NCI-H187 treated with DMSO at 0.1 percent for 48 hours (cell line): Measurements from ENCODE around the gene WDR70.
"Not testable (repeated sequence)": the region's sequence is repeated elsewhere in the genome, so short reads cannot be mapped to it uniquely, and the experiment has no call there.

Experiments
- DNase-seq: peaks from one replicate; lab custom pipeline; 2025; lab: John Stamatoyannopoulos, UW

WDR70 gene

DNA sequence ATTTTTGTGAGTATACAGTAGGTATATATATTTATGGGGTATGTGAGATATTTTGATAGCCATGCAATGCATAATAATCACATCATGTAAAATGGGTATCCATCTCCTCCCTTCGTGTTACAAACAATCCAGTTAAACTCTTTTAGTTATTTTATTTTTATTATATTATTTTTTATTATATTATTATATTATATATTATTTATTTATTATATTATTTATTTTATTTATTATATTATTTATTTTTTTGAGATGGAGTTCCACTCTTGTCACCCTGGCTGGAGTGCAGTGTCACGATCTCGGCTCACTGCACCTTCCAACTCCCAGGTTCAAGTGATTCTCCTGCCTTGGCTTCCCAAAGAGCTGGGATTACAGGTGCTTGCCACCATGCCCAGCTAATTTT is 138.6 kb downstream of the WDR70 start:
- no peak for DNase-seq

DNA sequence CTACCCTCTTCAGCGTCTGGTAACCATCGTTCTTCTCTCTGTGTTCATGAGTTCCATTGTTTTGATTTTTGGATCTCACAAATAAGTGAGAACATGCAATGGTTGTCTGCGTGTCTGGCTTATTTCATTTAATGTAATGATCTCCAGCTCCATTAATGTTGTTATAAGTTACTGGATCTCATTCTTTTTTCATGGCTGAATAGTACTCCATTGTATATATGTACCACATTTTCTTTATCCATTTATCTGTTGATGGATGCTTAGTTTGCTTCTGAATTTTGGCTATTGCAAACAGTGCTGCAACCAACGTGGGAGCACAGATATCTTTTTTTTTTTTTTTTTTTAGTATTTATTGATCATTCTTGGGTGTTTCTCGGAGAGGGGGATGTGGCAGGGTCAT is 139.2 kb downstream of the WDR70 start:
- DNase-seq: not testable (repeated sequence)

DNA sequence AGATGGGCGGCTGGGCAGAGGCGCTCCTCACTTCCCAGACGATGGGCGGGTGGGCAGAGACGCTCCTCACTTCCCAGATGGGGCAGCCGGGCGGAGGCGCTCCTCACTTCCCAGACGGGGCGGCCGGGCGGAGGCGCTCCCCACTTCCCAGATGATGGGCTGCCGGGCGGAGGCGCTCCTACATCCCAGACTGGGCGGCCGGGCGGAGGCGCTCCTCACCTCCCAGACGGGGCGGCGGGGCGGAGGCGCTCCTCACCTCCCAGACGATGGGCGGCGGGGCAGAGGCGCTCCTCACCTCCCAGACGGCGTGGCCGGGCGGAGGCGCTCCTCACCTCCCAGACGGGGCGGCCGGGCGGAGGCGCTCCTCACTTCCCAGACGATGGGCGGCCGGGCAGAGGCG is 140.2 kb downstream of the WDR70 start:
- DNase-seq: no peak

DNA sequence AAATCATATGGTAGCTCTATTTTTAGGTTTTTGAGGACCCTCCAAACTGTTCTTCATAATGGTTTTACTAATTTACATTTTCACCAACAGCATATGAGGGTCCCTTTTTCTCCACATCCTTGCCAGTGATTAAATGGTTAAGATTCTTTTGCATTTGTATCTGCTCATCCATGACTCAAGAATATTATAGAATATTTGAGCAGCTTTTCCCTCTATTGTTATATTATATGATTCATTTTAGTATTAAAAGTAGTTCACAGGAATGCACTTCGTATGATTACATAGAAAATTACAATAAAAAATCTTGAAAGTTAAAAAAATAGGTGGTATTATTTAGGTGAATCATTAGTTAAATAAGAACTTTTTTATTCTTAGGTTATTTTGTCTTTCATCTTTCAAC is 140.7 kb downstream of the WDR70 start:
- no peak for DNase-seq

DNA sequence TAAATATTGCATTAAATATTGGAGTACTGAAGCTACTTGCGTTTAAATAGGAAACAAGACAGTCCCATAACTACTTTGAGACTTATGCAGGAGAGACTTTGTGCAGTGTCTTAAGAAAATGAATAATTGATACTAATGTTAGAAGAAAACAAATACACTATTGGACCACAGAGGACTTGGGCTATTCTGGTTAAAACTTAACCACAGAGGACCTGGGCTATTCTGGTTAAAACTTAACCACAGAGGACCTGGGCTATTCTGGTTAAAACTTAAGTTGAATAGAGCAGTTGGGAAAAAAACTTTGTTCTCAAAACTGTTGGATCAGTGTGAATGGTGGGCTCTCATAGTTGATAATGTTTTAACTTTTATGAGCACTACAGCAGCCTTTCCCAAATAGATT is 141.7 kb downstream of the WDR70 start:
- DNase-seq: no peak

DNA sequence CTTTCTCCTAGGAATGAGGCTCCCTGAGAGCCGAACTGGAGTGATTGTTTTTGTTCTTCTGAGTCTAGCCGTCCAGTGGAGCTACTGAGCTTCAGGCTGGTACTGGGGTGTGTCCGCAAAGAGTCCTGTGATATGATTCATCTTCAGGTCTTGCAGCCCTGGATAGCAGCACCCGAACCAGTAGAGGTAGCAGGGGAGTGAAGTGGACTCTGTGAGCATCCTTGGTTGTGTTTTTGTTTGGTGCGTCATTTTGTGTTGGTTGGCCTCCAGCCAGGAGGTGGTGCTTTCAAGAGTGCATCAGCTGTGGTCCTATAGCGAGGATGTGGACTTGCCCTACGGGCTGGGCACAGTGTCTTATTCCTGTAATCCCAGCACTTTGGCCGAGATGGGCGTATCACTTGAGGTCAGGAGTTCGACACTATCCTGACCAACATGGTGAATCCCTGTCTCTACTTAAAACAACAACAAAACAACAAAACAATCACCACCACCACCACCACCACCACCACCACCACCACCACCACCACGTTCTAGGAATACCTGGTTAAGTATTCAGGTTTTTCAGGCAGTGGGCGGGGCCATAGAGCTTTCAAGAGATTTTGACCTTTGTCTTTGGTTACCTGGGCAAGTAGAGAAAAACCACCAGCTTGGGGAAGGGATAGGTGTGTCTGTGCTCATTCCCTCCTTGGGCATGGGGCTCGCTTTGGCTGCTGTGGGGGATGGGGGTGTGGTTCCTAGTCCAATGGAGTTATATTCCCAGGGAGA is 154.0 kb downstream of the WDR70 start:
- DNase-seq: no peak

DNA sequence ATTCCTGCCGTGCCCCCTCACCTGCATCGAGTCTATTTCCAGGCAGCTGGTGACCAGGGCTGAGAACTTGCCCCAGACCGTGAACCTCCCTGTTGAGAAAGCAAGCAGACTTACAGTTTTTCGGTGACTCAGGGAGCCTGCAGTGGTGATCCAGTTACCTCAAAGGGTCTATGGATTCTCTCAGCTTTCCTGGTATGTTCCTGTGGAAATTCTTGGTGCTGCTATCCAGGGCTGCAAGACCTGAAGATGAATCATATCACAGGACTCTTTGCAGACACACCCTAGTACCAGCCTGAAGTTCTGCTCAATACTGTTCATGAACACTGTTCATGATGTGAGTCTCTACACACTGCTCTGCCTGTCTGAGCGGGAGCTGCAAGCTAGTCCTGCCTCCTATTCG is 154.7 kb downstream of the WDR70 start:
- no peak for DNase-seq

DNA sequence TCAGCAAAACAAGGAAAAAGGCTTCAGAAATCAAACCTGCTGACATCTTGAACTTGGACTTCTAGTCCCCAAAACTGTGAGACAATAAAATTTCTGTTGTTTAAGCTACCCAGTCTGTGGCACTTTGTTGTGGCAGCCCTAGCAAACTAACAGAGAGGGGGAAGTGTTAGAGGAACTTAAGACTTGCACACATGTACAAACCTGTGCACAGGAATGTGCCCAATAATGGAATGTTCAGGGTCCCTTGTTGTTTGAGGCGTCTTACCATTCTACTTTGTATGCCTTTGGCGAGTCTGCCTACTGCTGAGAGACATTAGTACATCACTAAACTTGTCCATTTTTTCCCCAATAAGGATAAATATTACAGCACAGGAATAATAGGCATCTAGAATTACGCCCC is 160.3 kb downstream of the WDR70 start:
- no peak for DNase-seq

DNA sequence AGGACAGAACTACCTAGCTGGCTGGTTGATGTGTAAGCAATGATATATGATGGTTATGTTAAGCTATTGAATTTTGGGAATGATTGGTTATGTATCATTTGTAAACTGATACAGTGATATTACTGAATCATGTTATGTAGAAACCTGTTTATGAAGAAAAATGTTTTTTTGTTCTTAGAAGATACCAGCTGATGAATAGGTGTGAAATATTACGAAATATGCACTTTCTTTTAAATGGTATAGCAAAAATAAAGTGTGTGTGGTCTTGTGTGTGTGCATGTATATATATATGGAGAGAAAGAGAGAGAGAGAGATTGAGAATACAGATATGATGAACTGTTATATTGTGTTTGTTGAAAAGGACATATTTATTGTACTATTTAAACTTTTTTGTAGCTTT is 164.1 kb downstream of the WDR70 start:
- DNase-seq: no peak

DNA sequence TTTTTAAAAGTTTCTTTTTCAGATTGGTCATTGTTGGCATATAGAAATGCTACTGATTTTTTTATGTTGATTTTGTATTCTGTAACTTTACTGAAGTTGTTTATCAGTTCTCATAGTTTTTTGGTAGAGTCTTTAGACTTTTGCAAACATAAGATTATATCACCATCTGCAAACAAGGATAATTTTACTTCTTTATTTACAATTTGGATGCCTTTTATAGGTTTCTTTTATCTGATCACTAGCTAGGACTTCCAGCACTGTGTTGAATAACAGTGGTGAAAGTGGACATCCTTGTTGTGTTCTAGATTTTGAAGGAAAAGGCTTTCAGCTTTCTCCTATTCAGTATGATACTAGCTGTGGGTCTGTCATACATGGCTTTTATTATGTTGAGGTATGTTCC is 170.3 kb downstream of the WDR70 start:
- no peak for DNase-seq

DNA sequence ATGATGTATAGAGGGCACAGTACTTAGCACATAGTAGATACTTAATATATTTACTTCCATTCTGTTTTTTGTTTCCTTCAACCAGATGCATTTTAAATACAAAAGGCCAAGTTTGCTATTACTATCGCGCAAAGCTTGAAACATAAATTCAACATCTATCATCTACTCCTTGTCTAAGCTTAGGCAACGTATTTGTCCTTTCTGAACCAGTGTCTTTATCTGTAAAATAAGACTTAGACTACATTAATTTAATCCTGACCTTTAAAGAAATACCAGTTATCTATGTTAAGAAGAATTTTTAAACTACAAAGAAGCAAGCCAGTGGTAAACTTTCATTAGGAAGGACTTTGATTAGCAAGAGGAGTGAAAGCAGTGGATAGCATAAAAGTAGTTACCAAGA is 173.0 kb downstream of the WDR70 start:
- DNase-seq: no peak

DNA sequence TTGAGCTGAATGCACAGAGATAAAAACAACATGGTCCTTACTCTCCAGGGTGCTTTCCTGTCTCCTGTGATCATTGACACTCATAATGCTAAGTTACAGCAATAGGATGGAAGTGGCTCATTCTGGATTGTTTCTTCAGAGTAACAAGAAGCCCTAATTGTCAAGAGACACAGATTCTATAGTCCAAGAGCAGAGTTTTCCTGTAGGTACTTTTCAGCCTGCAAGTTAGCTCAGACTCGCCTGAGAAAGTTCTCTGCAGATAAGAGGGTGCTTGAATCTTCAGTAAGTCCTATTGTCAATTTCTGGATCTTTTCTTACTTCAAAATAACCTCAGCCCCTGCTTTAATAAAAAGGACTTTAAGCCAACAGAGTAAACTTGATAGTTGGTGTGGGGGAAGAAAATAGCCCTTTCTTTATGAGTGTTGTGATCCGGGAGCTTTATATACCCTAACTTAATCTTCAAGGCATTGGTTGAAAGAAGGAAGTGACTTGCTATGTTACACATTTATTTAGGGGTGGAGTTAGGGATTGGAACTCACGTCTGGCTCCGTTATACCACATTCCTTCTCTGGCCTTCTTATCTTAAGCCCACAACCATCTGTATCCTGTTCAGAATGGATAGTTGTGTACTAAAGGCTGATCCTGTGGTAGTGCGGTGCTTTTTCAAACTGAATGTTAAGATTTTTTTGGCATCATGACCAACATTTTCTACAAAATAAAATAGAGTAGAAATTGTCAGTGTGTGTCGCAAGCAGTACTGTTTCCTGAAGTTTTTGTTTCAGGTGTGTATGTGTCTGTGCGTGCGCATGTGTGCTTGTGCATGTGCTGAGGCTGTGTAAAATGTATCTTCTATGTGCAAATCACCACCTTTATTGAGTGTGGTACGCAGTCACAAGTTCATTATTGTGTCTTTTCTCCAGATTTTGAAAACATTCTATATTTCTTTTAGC is 173.9 kb downstream of the WDR70 start:
- DNase-seq: no peak

DNA sequence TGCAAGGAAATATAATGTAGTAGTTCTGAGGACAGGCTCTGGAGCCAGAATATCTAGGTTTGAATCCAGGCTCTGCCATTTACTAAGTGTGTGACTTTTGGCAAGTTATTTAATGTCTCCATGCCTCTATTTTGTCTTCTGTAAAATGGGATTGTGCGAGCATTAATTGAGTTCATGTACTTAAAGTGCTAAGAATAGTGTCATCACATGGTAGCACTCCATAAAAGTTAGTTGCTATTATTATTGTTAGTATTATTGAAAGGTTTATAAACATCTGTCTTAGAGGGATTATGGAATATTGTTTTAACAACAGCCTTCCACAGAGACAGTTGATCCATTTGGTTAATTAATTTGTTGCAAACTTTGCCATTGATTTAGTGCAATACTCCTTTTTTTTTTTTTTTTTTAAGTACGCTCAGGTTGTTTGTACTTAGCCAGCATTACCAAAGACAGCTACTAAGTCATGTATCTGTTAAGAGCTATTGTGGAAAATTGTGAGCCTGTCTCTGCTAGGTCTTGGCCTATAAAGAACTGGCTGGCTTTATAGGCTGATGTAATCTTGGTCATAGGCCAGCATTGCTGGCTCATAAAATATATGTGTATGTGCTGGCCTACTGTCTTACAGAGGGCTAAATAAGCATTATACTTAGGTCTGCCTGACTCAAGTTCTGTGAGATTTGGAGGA is 174.7 kb downstream of the WDR70 start:
- no peak for DNase-seq

DNA sequence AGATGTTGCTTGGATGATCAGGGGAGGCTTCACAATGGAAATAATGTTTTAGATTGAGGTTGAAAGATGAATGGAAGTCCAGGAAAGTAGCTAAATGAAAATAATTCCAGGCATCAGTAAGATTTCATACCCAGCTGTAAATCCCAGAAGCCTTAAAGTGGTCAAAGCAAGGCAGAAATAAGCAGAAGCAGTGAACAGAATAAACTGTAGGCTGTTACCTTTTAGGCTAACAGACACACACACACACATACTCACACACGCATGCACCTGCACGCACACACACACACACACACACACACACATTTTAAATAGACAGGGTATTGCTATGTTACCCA is 175.3 kb downstream of the WDR70 start:
- no peak for DNase-seq

DNA sequence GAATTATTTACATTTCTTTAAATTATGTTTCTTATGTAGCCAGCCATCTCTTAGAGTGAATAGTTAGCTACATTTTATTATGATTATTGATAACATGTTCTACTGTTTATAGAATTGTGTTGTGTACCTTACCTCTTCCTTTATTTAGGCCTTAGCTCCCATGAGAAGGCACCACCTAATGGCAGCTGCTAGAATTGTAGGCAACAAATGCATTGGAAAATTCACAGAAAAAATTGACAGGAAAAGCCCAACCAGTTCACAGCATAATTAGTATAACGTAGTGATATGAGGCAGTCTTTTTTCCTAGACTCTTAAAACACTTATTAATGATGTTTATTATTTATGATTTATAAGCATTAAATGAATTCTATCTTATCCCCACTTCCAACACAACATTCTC is 175.8 kb downstream of the WDR70 start:
- no peak for DNase-seq

DNA sequence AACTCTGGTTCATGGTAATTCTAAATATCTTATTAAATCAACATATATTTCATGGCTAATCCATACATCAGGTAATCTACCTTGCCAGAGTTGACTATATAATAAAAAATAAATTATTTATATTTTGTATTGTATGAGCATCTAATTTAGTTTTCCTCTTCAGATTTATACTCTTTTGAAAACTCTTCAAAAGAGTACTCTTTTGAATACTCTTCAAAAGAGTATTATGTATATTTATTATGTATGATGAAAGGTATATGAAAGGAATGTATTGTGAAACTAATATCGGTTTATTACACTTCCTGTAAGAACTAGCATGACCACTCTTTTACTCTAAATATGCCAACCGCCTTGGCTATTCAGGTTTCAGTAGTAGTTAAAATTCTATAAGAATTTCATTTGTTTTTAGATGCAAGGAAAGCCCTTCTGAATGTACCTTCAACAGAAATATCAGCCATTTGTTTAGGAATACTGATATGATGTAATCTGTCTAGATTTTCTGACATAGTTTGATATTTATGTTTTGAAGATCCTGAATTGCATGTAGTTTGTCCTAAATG is 178.7 kb downstream of the WDR70 start:
- DNase-seq: no peak

DNA sequence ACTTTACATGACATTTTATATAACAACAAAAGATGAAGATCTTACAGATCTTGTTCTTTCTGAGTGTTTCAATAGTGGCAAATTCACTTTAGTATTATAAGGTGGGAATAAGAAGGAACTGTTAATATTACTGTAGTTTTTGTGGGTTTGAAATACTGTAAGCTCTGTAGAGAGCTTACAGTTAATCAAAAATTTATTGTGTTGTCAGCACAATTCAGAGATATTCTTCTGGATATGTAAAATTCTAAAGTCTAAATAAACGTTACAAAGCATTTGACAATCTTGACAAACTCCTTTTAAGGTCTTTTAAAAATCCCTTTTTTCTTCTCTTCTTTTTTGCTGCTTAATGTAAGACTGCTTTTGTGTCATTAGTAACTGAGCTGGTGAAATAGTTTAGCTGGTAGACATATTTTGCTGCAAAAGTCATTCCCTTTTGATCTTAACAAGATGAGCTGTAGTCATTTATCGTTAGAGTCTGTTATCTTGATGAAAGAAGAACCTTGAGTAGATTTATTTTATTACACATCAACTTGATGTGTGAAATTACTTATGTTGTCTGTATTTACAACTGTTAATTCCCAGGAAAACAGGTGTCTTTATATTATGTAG is 186.0 kb downstream of the WDR70 start:
- no peak for DNase-seq

DNA sequence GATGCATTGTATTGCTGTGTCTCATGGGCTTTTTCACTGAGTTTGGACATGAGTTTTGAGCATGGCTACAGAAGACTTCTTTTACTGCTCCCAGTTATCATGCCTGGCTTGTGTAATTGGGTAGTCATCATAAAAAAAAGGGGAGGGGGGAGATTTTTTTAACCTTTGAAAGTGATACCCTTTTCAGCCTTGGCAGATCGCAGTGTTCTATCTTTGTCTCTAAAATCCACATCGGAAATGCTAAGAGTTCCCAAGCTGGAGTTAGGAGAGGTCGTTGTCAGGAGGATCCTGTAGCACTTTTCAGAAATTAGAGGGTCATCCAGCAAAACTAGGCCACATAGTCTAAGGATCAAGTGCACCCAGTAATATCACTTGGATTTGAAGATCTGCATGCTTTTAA is 188.4 kb downstream of the WDR70 start:
- DNase-seq: no peak

DNA sequence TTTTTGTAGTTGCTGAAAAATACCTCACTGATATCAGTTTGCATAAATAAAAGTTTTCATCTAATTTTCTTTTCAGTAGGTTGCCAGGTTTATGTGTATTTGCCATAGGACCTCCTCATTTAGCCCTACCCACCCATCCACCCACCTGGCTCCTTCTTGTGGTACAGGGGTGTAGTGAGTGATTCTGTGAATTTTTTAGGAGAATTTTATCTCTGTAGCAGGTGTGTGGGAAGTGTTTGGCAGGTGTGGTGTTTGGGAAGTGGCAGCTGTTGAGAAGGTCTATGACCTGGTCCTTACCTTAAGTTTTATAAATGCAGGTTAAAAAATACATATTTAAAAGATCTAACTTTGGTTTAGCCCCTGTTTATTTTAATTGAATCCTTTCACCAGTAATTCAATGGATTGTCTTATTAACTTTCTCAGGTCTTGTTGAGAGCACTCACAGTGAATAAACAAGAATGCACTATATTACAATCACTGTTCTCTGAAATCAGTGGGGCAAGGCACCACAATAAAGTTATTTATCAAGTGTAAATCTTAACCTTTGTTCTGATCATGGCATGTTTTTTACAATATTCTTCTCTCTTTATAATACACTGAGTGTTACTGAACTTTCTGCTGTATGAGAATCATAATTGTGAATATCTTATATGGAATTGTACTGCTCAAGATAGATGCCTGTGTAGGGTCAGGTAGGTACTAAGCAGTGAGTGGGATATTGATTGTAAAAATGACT is 189.1 kb downstream of the WDR70 start:
- DNase-seq: no peak

DNA sequence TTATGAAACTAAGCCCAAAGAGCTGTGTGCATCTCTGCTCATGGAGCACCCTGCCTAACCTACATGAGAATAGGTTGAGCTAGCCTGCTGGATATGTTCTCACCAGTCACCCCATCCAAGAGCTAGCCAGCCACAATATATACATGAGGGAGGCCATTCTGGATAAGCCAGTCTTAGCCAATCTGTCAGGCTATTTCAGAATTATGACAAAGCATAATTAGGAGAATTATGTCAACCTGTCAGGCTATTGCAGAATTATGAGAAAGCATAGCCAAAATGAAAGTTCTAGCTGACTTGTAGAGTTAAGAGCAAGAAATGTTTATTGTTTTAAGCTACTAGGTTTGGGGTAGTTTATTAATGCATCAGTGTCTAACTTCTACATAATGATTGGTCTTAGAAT is 189.8 kb downstream of the WDR70 start:
- no peak for DNase-seq

DNA sequence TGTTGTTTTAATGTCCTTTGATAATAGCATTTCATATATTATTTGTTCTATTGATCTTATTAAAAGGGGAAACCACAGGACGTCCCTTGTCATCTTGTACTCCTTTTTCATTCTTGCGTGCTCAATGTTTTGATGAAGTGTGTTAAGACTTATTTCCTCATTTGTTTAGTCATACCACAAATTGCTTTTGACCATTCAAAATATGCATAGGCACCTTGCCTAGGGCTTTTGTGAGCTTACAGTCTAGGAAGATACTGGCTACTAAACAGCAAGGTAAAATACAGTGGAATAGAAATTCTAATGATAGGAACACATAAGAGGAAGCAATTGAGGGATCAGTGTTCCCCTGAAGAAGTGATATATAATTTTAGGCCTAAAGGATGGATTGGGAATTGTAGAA is 190.3 kb downstream of the WDR70 start:
- DNase-seq: no peak
